ENCODE data around the gene TPI1.
"Not testable (repeated sequence)": the region's sequence is repeated elsewhere in the genome, so short reads cannot be mapped to it uniquely, and the experiment has no call there.

DNA sequence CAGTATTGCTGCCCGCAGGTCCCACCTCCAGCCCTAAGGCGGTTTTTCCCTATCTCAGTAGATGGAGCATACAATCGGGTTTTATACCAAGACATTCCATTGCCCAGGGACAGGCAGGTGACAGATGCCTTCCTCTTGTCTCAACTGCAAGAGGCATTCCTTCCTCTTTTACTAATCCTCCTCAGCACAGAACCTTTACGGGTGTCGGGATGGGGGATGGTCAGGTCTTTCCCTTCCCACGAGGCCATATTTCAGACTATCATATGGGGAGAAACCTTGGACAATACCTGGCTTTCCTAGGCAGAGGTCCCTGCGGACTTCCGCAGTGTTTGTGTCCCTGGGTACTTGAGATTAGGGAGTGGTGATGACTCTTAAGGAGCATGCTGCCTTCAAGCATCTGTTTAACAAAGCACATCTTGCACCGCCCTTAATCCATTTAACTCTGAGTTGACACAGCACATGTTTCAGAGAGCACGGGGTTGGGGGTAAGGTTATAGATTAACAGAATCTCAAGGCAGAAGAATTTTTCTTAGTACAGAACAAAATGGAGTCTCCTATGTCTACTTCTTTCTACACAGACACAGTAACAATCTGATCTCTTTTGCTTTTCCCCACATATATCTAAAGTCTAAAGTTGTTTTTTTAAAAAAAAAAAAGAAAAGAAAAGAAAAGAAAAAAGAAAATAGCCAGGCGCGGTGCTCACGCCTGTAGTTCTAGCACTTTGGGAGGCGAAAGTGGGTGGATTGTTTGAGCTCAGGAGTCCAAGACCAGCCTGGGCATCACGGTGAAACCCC, 19.1 kb downstream of the TPI1 start:
- TF ChIP-seq, protein P1, sequence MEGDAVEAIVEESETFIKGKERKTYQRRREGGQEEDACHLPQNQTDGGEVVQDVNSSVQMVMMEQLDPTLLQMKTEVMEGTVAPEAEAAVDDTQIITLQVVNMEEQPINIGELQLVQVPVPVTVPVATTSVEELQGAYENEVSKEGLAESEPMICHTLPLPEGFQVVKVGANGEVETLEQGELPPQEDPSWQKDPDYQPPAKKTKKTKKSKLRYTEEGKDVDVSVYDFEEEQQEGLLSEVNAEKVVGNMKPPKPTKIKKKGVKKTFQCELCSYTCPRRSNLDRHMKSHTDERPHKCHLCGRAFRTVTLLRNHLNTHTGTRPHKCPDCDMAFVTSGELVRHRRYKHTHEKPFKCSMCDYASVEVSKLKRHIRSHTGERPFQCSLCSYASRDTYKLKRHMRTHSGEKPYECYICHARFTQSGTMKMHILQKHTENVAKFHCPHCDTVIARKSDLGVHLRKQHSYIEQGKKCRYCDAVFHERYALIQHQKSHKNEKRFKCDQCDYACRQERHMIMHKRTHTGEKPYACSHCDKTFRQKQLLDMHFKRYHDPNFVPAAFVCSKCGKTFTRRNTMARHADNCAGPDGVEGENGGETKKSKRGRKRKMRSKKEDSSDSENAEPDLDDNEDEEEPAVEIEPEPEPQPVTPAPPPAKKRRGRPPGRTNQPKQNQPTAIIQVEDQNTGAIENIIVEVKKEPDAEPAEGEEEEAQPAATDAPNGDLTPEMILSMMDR (conservative IDR thresholded peaks at IDR 0.05; ENCODE audit: low read length): not testable (repeated sequence)
- not testable (repeated sequence) for TF ChIP-seq EZH2phosphoT487 (IDR thresholded peaks at IDR 0.05; ENCODE audit: borderline replicate concordance, low read depth, low read length)
